DMS153 treated with DMSO at 0.1 percent for 48 hours (cell line): ENCODE results near the gene CELF2.
"Not testable (repeated sequence)": the region's sequence is repeated elsewhere in the genome, so short reads cannot be mapped to it uniquely, and the experiment has no call there.

Source experiments
- DNase-seq: peaks from one replicate; lab custom pipeline; 2025; ENCODE audit not compliant: unreplicated experiment; lab: John Stamatoyannopoulos, UW

The CELF2 gene

GRCh38 chr10:11120711-11121110, 103.0 kb downstream of the CELF2 start:
- DNase-seq, result no peak

DNA sequence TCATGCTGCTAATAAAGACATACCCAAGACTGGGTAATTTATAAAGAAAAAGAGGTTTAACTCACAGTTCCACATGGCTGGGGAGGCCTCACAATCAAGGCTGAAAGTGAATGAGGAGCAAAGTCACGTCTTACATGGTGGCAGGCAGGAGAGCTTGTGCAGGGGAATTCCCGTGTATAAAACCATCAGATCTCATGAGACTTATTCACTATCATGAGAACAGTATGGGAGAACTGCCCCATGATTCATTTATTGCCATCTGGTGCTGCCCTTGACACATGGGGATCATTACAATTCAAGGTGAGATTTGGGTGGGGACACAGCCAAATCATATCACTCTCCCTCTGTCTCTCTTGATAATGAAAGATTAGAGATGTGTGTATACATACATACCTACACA, 106.2 kb downstream of the CELF2 start:
- not testable (repeated sequence) for DNase-seq

GRCh38 chr10:11125004-11125403, 107.3 kb downstream of the CELF2 start:
- DNase-seq, result no peak

DNA sequence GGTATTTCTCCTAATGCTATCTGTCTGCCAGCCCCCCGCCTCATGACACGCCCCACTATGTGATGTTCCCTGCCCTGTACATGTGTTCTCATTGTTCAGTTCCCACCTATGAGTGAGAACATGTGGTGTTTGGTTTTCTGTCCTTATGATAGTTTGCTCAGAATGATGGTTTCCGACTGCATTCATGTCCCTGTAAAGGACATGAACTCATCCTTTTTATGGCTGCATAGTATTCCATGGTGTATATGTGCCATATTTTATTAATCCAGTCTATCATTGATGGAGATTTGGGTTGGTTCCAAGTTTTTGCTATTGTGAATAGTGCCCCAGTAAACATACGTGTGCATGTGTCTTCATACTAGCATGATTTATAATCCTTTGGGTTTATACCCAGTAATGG, 109.3 kb downstream of the CELF2 start:
- not testable (repeated sequence) for DNase-seq

DNA sequence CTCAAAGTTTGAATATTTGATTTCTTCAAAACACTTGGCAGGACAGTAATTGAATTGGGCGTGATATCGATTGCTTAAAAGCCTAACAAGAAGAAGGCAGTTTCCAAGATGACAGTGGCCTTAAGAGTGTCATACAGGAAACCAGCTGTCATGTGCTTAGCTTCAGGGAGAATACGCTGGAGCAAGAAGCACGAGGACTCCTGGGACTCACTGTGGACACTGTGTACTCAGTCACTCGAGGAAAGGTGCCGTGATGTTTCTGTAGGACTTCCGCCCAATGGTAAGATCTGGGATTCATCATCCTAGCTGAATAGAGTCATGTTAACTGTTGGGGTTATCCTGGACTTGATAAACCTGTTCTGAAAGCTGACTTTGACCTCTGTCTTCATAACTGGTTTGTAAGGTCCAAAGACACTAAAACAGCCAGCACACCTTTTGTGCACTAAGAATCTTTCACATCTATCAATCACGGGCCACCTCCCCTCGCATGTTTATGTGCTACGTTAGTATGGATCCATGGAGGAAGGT, 113.5 kb downstream of the CELF2 start:
- no peak for DNase-seq

GRCh38 chr10:11134411-11134810, 116.7 kb downstream of the CELF2 start:
- no peak for DNase-seq

DNA sequence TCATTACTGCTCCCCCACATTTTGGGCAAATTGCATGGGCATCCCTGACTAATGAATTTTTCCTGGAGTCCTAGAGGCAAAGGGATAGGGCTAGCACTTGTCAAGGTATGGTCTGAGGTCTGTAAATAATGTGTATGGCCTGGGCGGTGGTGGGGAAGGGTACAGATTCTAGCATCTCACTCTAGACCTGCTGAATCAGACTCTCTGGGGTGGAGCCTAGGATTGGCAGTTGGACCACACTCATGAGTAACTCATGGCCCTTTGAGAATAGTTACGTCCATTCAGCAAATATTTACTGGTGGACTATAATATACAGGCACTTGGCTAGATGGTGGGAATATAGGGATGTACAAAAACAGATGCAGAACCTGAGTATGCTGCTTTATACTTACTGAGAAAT, 118.0 kb downstream of the CELF2 start:
- DNase-seq, result no peak

DNA sequence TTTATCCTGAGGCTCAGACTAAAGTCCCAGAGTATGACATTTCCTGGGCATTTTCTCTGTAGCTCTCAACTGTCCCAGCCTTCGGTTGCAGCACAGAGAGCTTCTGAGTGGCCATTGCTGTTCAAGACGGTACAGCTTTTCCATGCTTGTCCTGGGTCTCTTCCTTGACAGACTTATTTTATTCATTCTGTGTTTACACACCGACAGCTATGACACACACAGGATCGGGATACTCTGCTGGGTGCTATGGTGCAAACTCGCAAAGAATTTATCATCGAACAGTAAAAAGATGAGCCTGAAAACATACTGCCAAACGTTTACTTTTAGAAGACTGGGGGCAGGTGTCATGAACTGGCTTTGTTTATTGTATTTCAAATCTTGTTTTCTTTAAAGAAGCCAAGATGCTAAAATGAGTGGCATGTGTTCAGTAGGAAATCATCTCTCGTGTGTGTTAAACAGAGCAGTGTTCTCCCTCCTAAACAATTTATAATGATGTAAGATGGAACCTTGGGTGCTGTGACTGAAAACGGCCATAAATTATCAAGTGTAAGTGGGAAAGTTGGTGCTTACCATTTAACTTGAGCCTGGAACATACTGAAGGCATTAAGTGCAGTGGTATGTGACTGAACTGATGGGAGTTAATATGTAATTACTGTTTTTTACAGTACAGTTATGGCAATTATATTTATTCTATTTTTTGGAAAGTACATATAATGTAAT, 120.8 kb downstream of the CELF2 start:
- DNase-seq, result no peak

DNA sequence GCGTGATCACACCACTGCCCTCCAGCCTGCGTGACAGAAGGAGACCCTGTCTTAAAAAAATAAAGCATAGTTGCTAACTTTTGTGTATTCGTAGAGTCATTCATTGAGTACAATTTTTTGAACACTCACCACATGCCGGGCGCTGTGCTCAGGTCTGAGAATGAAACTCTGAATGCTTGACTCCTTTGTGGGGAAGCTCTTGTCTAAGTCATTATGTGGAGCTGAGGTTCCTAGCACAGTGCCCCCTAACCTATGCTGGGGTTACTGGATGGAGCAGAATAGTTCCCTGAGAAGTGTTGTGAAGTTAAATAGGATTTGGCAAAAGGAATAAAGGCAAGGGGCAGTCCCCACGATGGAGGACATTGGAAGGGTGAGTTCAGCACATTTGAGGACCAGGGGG, 123.3 kb downstream of the CELF2 start:
- no peak for DNase-seq

GRCh38 chr10:11141571-11142091, 124.0 kb downstream of the CELF2 start:
- no peak for DNase-seq

DNA sequence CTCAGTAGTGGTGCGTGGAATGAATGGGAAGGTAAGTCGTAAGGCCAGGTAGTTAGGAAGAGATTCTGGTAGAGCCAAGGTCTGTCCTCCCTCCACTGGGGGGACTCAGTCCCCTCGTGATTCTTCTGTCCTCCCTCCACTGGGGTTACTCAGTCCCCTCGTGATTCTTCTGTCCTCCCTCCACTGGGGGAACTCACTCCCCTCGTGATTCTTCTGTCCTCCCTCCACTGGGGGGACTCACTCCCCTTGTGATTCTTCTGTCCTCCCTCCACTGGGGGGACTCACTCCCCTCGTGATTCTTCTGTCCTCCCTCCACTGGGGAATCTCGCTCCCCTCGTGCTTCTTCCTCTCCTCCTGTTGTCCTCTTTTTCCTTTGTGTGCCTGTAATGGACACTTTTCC, 125.1 kb downstream of the CELF2 start:
- no peak for DNase-seq

DNA sequence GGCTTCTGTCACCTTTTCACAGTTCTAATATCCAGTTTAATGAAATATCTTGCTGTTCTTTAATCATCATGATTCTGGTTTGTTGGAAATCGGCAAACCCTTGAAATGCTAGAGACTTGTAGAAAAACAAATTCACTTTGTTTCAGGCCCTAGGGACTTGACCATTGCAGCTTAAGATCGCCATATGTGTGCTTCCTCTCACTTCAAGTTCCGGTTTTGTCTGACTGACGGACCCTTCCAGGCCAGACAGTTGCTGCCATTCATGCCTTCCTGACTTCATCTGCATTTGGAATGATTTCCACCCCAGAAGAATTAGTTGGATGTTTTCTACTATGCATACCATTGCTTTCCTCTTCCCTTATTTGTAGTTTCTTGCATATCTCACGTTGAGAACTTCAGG, 125.6 kb downstream of the CELF2 start:
- DNase-seq, result no peak

DNA sequence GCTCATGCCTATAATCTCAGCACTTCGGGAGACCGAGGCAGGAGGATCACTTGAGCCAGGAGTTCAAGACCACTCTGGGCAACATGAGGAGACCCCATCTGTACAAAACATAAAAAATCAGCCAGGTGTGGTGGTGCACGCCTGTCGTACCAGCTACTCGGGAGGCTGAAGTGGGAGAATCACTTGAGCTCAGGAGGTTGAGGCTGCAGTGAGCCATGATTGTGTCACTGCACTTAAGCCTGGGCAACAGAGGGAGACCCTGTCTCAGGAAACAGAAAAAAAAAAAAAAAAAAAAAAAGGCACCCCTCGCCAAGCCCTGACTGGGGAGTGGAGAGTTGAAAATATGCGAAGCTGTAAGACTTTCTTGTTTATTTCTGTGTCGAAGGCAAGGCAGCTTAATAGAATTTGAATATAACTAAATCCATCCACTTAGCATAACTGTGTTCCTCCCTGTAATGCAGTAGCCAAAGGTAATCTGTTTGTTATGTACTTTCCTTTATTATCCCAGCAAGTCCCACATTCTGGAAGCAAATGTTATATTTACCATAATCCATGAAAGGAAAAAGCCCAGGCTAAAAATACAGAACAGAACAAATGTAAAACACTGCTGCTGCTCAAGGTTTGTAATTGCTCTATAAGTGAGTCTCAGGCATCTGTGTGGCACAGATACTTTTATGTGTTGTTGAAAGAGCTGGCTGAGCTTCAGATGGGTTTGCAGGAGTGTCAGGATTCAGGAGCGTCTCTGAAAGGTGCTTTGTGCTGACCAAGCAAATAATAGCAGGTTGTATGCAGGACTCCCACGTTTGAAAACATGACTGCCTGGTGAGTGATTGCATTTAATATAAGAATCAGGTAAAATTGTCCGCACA, 127.2 kb downstream of the CELF2 start:
- no peak for DNase-seq

GRCh38 chr10:11145495-11145855, 127.8 kb downstream of the CELF2 start:
- DNase-seq, result no peak

DNA sequence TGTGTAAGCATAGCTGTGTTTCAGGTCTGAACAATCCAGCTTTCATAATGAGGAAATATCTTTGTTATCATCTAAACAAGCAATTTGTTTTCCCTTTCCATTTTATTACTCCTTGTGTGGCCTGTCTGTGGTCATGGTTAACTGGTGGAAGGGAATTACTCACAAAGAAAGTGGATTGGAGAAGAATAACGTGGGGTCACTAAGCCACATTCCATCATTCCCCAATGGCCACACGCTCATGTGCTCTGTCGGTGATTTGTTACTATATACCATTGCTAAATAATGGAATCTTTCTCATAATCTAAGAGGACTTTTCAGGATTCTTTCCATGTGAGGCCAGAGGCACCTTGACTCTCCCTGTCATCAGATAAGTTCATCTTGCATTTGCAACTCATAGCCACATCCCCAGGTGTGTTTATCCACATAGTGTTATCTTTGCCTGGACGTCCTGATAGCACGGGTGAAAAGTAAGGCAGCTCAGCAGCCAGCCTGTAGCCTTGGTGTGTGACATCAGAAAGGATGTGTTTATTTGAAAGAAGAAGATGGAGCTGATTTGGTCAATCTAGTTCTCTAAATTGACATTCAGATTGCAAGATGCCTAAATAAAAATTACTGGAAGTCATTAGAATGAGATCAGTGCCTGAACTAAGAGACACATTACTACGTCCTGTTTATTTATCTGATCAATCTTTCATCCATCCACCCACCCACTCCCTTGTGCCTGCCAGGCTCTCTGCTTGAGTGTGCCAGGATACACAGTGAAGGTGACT, 128.9 kb downstream of the CELF2 start:
- no peak for DNase-seq

- no peak for DNase-seq
Measured at GRCh38 chr10:11147722-11148121, 130.1 kb downstream of the CELF2 start.

DNA sequence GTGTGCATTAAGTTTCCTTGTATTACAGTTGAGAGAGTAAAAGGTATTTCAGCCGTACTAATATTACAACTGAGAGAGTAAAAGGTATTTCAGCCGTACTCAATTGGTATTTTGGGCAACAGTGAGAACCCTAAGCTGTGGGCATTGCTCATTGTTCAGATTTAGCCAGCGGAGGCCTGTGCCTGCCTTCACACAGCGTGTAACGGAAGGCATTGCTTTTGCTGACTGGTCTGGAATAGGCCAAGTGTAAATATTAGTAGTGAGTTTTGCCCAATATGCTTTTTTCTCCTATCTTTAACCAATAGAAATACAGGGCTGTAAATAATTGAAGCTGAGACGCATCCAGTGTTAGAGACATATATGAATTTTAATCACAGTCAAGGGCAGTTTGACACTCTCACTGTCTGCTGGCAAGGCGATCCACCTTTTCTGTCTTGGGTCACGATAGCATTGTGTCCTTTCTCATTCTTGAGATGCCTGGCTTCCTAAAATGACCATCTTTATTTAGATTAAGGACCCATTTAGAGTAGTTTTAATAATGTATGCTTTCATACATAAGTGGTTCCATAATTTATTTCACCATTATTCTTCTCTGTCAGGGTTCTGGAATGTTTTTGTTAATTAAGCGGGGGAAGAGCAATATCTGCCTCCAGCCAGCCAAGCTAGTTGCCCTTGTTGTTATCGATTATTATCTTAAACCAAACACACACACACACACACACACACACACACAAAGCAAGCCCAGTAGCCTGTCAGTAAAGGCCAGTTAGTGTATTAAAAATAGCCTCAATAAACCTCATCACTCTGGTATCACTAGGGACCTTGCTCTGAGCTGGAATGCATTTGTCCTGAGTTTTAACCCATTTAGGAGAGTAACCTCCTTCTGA, 130.7 kb downstream of the CELF2 start:
- no peak for DNase-seq

- no peak for DNase-seq
Measured at GRCh38 chr10:11149807-11150141, 132.1 kb downstream of the CELF2 start.

- DNase-seq, result no peak
Measured at GRCh38 chr10:11150231-11150731, 132.6 kb downstream of the CELF2 start.

GRCh38 chr10:11150879-11151415, 133.3 kb downstream of the CELF2 start:
- DNase-seq, result no peak
